Measurements from ENCODE around the gene PEPD. TPM values are rescaled to one million over a fixed set of nuclear protein-coding genes. Genes with fewer than 3 reads are reported as not detected.

Gene PEPD
- total and polyA plus RNA-seq, 9 donors = 20.3 to 55.4 (median 45.1) TPM

- Histone ChIP-seq H3K36me3 (ENCODE audit: control insufficient read depth, insufficient read depth, low read length) (no peaks in the 10 kb centered on the region), H3K27ac (ENCODE audit: low read length) (no peak overlapping the region), H3K9me3 (replicated peaks; ENCODE audit: control insufficient read depth, low read depth, low read length) (no peaks in the 10 kb centered on the region), H3K4me1 (ENCODE audit: control insufficient read depth, insufficient read depth, low read length) (peaks cover 24% of the 10 kb centered on the region), H3K4me3 (ENCODE audit: low read length) (no peak overlapping the region), H3K27me3 (ENCODE audit: control insufficient read depth, insufficient read depth, low read length) (no peaks in the 10 kb centered on the region)
- DNase-seq = no peak
- 77% methylated on average over 9 of the region's 11 CpGs for WGBS (ENCODE audit: insufficient coverage)
These were observed 85.8 kb downstream of the PEPD start for GRCh38 chr19:33435706-33436359.

GRCh38 chr19:33434886-33435705 is 86.5 kb downstream of the PEPD start:
- Histone ChIP-seq H3K9me3 (replicated peaks; ENCODE audit: control insufficient read depth, low read depth, low read length) (no peaks in the 10 kb centered on the region), H3K4me1 (ENCODE audit: control insufficient read depth, insufficient read depth, low read length) (peaks cover 24% of the 10 kb centered on the region), H3K36me3 (ENCODE audit: control insufficient read depth, insufficient read depth, low read length) (no peaks in the 10 kb centered on the region), H3K27me3 (ENCODE audit: control insufficient read depth, insufficient read depth, low read length) (no peaks in the 10 kb centered on the region), H3K27ac (ENCODE audit: low read length) (no peak overlapping the region), H3K4me3 (ENCODE audit: low read length) (no peak overlapping the region)
- DNase-seq = no peak
- 63% methylated on average over 17 of the region's 28 CpGs for WGBS (ENCODE audit: insufficient coverage)

GRCh38 chr19:33434069-33434885 is 87.3 kb downstream of the PEPD start:
- DNase-seq = no peak

GRCh38 chr19:33432446-33433170 is 89.0 kb downstream of the PEPD start:
- Histone ChIP-seq H3K4me1 (ENCODE audit: control insufficient read depth, insufficient read depth, low read length) (peaks cover 18% of the 10 kb centered on the region), H3K36me3 (ENCODE audit: control insufficient read depth, insufficient read depth, low read length) (no peaks in the 10 kb centered on the region), H3K27ac (ENCODE audit: low read length) (no peak overlapping the region), H3K27me3 (ENCODE audit: control insufficient read depth, insufficient read depth, low read length) (no peaks in the 10 kb centered on the region), H3K9me3 (replicated peaks; ENCODE audit: control insufficient read depth, low read depth, low read length) (no peaks in the 10 kb centered on the region), H3K4me3 (ENCODE audit: low read length) (no peak overlapping the region)
- DNase-seq = no peak
- 45% methylated on average over 9 of the region's 16 CpGs for WGBS (ENCODE audit: insufficient coverage)

More at GRCh38 chr19:33434069-33434885, 87.3 kb downstream of the PEPD start:
- no peaks in the 10 kb centered on the region for H3K36me3 ChIP-seq (ENCODE audit: control insufficient read depth, insufficient read depth, low read length)
- no peaks in the 10 kb centered on the region for H3K9me3 ChIP-seq (replicated peaks; ENCODE audit: control insufficient read depth, low read depth, low read length)
- WGBS (ENCODE audit: insufficient coverage) = 70% methylated on average over 14 of the region's 22 CpGs
- H3K27me3 ChIP-seq (ENCODE audit: control insufficient read depth, insufficient read depth, low read length) = no peaks in the 10 kb centered on the region
- H3K4me3 ChIP-seq (ENCODE audit: low read length) = no peak overlapping the region
- H3K4me1 ChIP-seq (ENCODE audit: control insufficient read depth, insufficient read depth, low read length) = peaks cover 24% of the 10 kb centered on the region
- no peak overlapping the region for H3K27ac ChIP-seq (ENCODE audit: low read length)

- Histone ChIP-seq H3K27ac (ENCODE audit: low read length) (no peak overlapping the region), H3K4me3 (ENCODE audit: low read length) (no peak overlapping the region), H3K9me3 (replicated peaks; ENCODE audit: control insufficient read depth, low read depth, low read length) (no peaks in the 10 kb centered on the region), H3K4me1 (ENCODE audit: control insufficient read depth, insufficient read depth, low read length) (peaks cover 17% of the 10 kb centered on the region), H3K36me3 (ENCODE audit: control insufficient read depth, insufficient read depth, low read length) (no peaks in the 10 kb centered on the region), H3K27me3 (ENCODE audit: control insufficient read depth, insufficient read depth, low read length) (no peaks in the 10 kb centered on the region)
- 21% methylated on average over 4 of the region's 5 CpGs for WGBS (ENCODE audit: insufficient coverage)
- peak; percentile 55 for DNase-seq
These were observed 89.6 kb downstream of the PEPD start for GRCh38 chr19:33432015-33432414.

- H3K4me3 ChIP-seq (ENCODE audit: low read length) = no peak overlapping the region
- H3K36me3 ChIP-seq (ENCODE audit: control insufficient read depth, insufficient read depth, low read length) = no peaks in the 10 kb centered on the region
- 26% methylated on average over 8 of the region's 13 CpGs for WGBS (ENCODE audit: insufficient coverage)
- H3K9me3 ChIP-seq (replicated peaks; ENCODE audit: control insufficient read depth, low read depth, low read length) = no peaks in the 10 kb centered on the region
- DNase-seq = peak; percentile 74
- H3K27me3 ChIP-seq (ENCODE audit: control insufficient read depth, insufficient read depth, low read length) = no peaks in the 10 kb centered on the region
- H3K27ac ChIP-seq (ENCODE audit: low read length) = no peak overlapping the region
- H3K4me1 ChIP-seq (ENCODE audit: control insufficient read depth, insufficient read depth, low read length) = peaks cover 17% of the 10 kb centered on the region
These were observed 90.8 kb downstream of the PEPD start for GRCh38 chr19:33430674-33431277.

- H3K4me1 ChIP-seq (ENCODE audit: control insufficient read depth, insufficient read depth, low read length) = peaks cover 14% of the 10 kb centered on the region
- no peaks in the 10 kb centered on the region for H3K9me3 ChIP-seq (replicated peaks; ENCODE audit: control insufficient read depth, low read depth, low read length)
- H3K27me3 ChIP-seq (ENCODE audit: control insufficient read depth, insufficient read depth, low read length) = no peaks in the 10 kb centered on the region
- no peak overlapping the region for H3K27ac ChIP-seq (ENCODE audit: low read length)
- no peak for DNase-seq
- H3K36me3 ChIP-seq (ENCODE audit: control insufficient read depth, insufficient read depth, low read length) = no peaks in the 10 kb centered on the region
- no peak overlapping the region for H3K4me3 ChIP-seq (ENCODE audit: low read length)
- 52% methylated on average over 11 of the region's 17 CpGs for WGBS (ENCODE audit: insufficient coverage)
These were observed 91.5 kb downstream of the PEPD start for GRCh38 chr19:33429891-33430673.

GRCh38 chr19:33428627-33429125 is 92.9 kb downstream of the PEPD start:
- H3K27me3 ChIP-seq (ENCODE audit: control insufficient read depth, insufficient read depth, low read length) = no peaks in the 10 kb centered on the region
- DNase-seq = no peak
- no peak overlapping the region for H3K27ac ChIP-seq (ENCODE audit: low read length)
- 89% methylated on average over 4 of the region's 5 CpGs for WGBS (ENCODE audit: insufficient coverage)
- no peaks in the 10 kb centered on the region for H3K36me3 ChIP-seq (ENCODE audit: control insufficient read depth, insufficient read depth, low read length)
- peaks cover 8% of the 10 kb centered on the region for H3K4me1 ChIP-seq (ENCODE audit: control insufficient read depth, insufficient read depth, low read length)
- no peak overlapping the region for H3K4me3 ChIP-seq (ENCODE audit: low read length)
- H3K9me3 ChIP-seq (replicated peaks; ENCODE audit: control insufficient read depth, low read depth, low read length) = no peaks in the 10 kb centered on the region

Measured in muscle of leg (tissue), 11 donors.